OCI-LY7 (cell line): ENCODE data around the gene YIF1B. TPM values are rescaled to one million over a fixed set of nuclear protein-coding genes. Genes with fewer than 3 reads are reported as not detected.

ENCODE experiments used
- BruUV-seq: library from RNA; stranded (reverse); fragments of 400-500 nt; replicated peaks from 2 replicates; lab custom pipeline; 2021; lab: Mats Ljungman, UMichigan
- CTCF ChIA-PET: fragments of 300-600 bp; sonication (Branson Sonifier 250); formaldehyde crosslinking; loops from one replicate; lab custom pipeline; 2022; ENCODE audit warnings: antibody characterized with exemption; ENCODE audit not compliant: unreplicated experiment; lab: Charles Lee
- POLR2A ChIA-PET: fragments of 300-600 bp; sonication (Branson Sonifier 250); formaldehyde crosslinking; loops from one replicate; lab custom pipeline; 2022; ENCODE audit warnings: antibody characterized with exemption; lab: Charles Lee
- DNase-seq: peaks from one replicate; pipeline ENCODE4 v3.0.0-alpha.2; 2015; ENCODE audit warnings: low spot score
- H2AFZ ChIP-seq: fragments of 200-600 bp; sonication (generic), shearing (Covaris generic); 2 replicates; pipeline ENCODE4 v1.6.1; 2014; ENCODE audit warnings: mild to moderate bottlenecking, antibody characterized with exemption, low read length, moderate library complexity
- H3K27ac ChIP-seq: fragments of 200-600 bp; sonication (generic); 2 replicates; pipeline ENCODE4 v1.5.1; 2014; ENCODE audit warnings: mixed run types, low read depth, mild to moderate bottlenecking, moderate library complexity, low read length, inconsistent platforms; ENCODE audit not compliant: poor library complexity, severe bottlenecking
- H3K36me3 ChIP-seq: fragments of 200-600 bp; sonication (generic); 2 replicates; pipeline ENCODE4 v1.6.1; 2014; ENCODE audit warnings: mild to moderate bottlenecking, antibody characterized with exemption, low read length, moderate library complexity, mixed read lengths; ENCODE audit not compliant: insufficient read depth
- H3K4me1 ChIP-seq: fragments of 200-600 bp; sonication (generic); 2 replicates; pipeline ENCODE4 v1.5.1; 2014; ENCODE audit warnings: mild to moderate bottlenecking, low read length; ENCODE audit not compliant: insufficient read depth, poor library complexity, severe bottlenecking
- H3K4me2 ChIP-seq: fragments of 200-600 bp; sonication (generic); 2 replicates; pipeline ENCODE4 v1.6.1; 2014; ENCODE audit warnings: mild to moderate bottlenecking, low read length
- H3K4me3 ChIP-seq: fragments of 200-600 bp; sonication (generic); 2 replicates; pipeline ENCODE4 v1.5.1; 2014; ENCODE audit warnings: mild to moderate bottlenecking, low read depth, low read length; ENCODE audit not compliant: poor library complexity, severe bottlenecking
- H3K79me2 ChIP-seq: fragments of 200-600 bp; sonication (generic); 2 replicates; pipeline ENCODE4 v1.6.1; 2016; ENCODE audit warnings: low read depth, mild to moderate bottlenecking, low read length, moderate library complexity, mixed read lengths; ENCODE audit not compliant: insufficient read depth
- H3K9me2 ChIP-seq: fragments of 200-600 bp; sonication (generic); 2 replicates; pipeline ENCODE4 v1.6.1; 2016; ENCODE audit warnings: mild to moderate bottlenecking, low read length, mixed read lengths; ENCODE audit not compliant: insufficient read depth
- H3K9me3 ChIP-seq: fragments of 200-600 bp; sonication (generic); 2 replicates; pipeline ENCODE4 v1.6.1; 2014; ENCODE audit warnings: mild to moderate bottlenecking, mixed run types, low read length, mixed read lengths
- H4K20me1 ChIP-seq: fragments of 200-600 bp; sonication (generic); 2 replicates; pipeline ENCODE4 v1.6.1; 2014; ENCODE audit warnings: mild to moderate bottlenecking, antibody characterized with exemption, low read length, moderate library complexity, mixed read lengths; ENCODE audit not compliant: insufficient read depth
- CTCF ChIP-seq: fragments of 200-600 bp; sonication (generic); conservative IDR thresholded peaks from 2 replicates; pipeline ENCODE4 v1.5.1; 2014; ENCODE audit warnings: mild to moderate bottlenecking, antibody characterized with exemption, low read length, moderate library complexity, mixed read lengths
- EZH2phosphoT487 ChIP-seq: fragments of 200-600 bp; sonication (generic); IDR thresholded peaks from 2 replicates; pipeline ENCODE4 v1.6.1; 2018; ENCODE audit warnings: low read depth, borderline replicate concordance, mild to moderate bottlenecking, mixed run types, antibody characterized with exemption, low read length, moderate library complexity, mixed read lengths
- intact Hi-C: fragments of 100-400 bp; cut with micrococcal nuclease; formaldehyde crosslinking; loops from one replicate; pipeline ENCODE4 v1.10.0; 2022; ENCODE audit not compliant: unreplicated experiment
- total RNA-seq, 2 experiments: library from RNA; depleted of rRNA in 1 of 2; stranded (reverse); fragments of >200 nt in 1 of 2; shearing (Covaris generic) in 1 of 2; gene quantifications; 2 replicates each; pipeline ENCODE4 v1.2.3, GENCODE V29; 2014 to 2022

Gene YIF1B
- total RNA-seq, 2 experiments from 2014 or later = 64.3 to 68.3 TPM

- Histone ChIP-seq H3K36me3 (peaks cover 9% of the 10 kb centered on the region; the same call in 1 of the 2 replicates), H3K9me2 (no peaks in the 10 kb centered on the region), H2AFZ (no peak overlapping the region), H3K79me2 (no peaks in the 10 kb centered on the region), H3K4me2 (no peak overlapping the region), H3K4me1 (no peaks in the 10 kb centered on the region), H3K4me3 (no peak overlapping the region), H4K20me1 (no peaks in the 10 kb centered on the region), H3K9me3 (no peaks in the 10 kb centered on the region), H3K27ac (no peak overlapping the region)
- TF ChIP-seq EZH2phosphoT487 (no peak), CTCF (no peak)
- intact Hi-C loops = no loop called here
- ChIA-PET CTCF (interaction anchor here (0.5 kb wide), 1 partner anchor 264 kb away, joined by 3 read pairs; no protein-coding TSS in a partner anchor), POLR2A (no interaction called here)
- no TSS peak for BruUV-seq
- no peak for DNase-seq
Measured at GRCh38 chr19:38304352-38304865, 11.3 kb downstream of the YIF1B start.

- Histone ChIP-seq H2AFZ (no peak within 1 kb of the TSS), H3K4me3 (no peak within 1 kb of the TSS), H4K20me1 (no peaks in the 10 kb centered on the region), H3K9me3 (no peaks in the 10 kb centered on the region), H3K4me1 (no peaks in the 10 kb centered on the region), H3K9me2 (no peaks in the 10 kb centered on the region), H3K79me2 (no peaks in the 10 kb centered on the region), H3K4me2 (no peak within 1 kb of the TSS), H3K27ac (no peak within 1 kb of the TSS), H3K36me3 (peaks cover 9% of the 10 kb centered on the region; the same call in 1 of the 2 replicates)
- BruUV-seq = no TSS peak
- CTCF ChIA-PET = interaction anchor here (0.5 kb wide), 1 partner anchor 263 kb away, joined by 3 read pairs; no protein-coding TSS in a partner anchor
- DNase-seq = no peak
- intact Hi-C loops = no loop called here
- no peak for TF ChIP-seq EZH2phosphoT487
- no peak for TF ChIP-seq CTCF
- POLR2A ChIA-PET = no interaction called here
Measured at GRCh38 chr19:38303517-38304351, 12.0 kb downstream of the YIF1B start, which contains the start of gene C19orf33. TSS of gene C19orf33 (plus strand) at chr19:38304251. CDS start at chr19:38304262, 11 bp downstream.
